IMR-90 (cell line): ENCODE results near the gene LRRC52. TPM values are rescaled to one million over a fixed set of nuclear protein-coding genes. Genes with fewer than 3 reads are reported as not detected.

Experiments used
- ATAC-seq: fragments of 200-7000 bp; cut with Tn5 transposase; 2 replicates; pipeline ENCODE4 v1.9.1; 2020; ENCODE audit warnings: low read depth, mild to moderate bottlenecking, moderate library complexity
- BruUV-seq: library from RNA; stranded (reverse); fragments of 400-500 nt; replicated peaks from 2 replicates; lab custom pipeline; 2021; lab: Mats Ljungman, UMichigan
- CTCF ChIA-PET: fragments of 300-600 bp; formaldehyde crosslinking; extraction: SDS; loops from one replicate; lab custom pipeline; 2021; ENCODE audit warnings: antibody characterized with exemption; lab: Yijun Ruan, JAX
- POLR2A ChIA-PET: fragments of 300-600 bp; sonication (Branson Sonifier 250); formaldehyde crosslinking; loops from one replicate; lab custom pipeline; 2022; ENCODE audit warnings: antibody characterized with exemption; ENCODE audit not compliant: unreplicated experiment; lab: Charles Lee
- DNase-seq: peaks from one replicate; pipeline ENCODE4 v3.0.0; 2013
- H2AFZ ChIP-seq: replicated peaks from 2 replicates; pipeline ENCODE3; 2013; ENCODE audit warnings: low read length, mild to moderate bottlenecking; ENCODE audit not compliant: poor library complexity
- H2AK5ac ChIP-seq: 2 replicates; pipeline ENCODE4 v1.6.1; 2013; ENCODE audit warnings: low read depth, low read length, inconsistent platforms
- H2AK9ac ChIP-seq: replicated peaks from 2 replicates; pipeline ENCODE3; 2013; ENCODE audit warnings: mild to moderate bottlenecking, low read depth, low read length, moderate library complexity; ENCODE audit not compliant: poor library complexity
- H2BK120ac ChIP-seq: 2 replicates; pipeline ENCODE4 v1.6.1; 2013; ENCODE audit warnings: low read depth, low read length, inconsistent platforms
- H2BK15ac ChIP-seq: 3 replicates; pipeline ENCODE4 v1.6.1; 2013; ENCODE audit warnings: low read depth, low read length, inconsistent platforms
- H2BK20ac ChIP-seq: 2 replicates; pipeline ENCODE4 v1.6.1; 2013; ENCODE audit warnings: low read depth, mild to moderate bottlenecking, inconsistent platforms, low read length, moderate library complexity
- H2BK5ac ChIP-seq: 2 replicates; pipeline ENCODE4 v1.6.1; 2013; ENCODE audit warnings: mild to moderate bottlenecking, low read depth, low read length, inconsistent platforms; ENCODE audit not compliant: poor library complexity, severe bottlenecking
- H3K14ac ChIP-seq: replicated peaks from 2 replicates; pipeline ENCODE4 v1.6.1; 2013; ENCODE audit warnings: low read depth, low read length, inconsistent platforms
- H3K18ac ChIP-seq: 2 replicates; pipeline ENCODE4 v1.6.1; 2013; ENCODE audit warnings: low read depth, low read length, control low read depth
- H3K23ac ChIP-seq: 2 replicates; pipeline ENCODE4 v1.6.1; 2013; ENCODE audit warnings: low read depth, low read length, inconsistent platforms
- H3K27ac ChIP-seq: 2 replicates; pipeline ENCODE4 v1.5.1; 2013; ENCODE audit warnings: mild to moderate bottlenecking, control low read depth, low read length; ENCODE audit not compliant: insufficient read depth
- H3K27me3 ChIP-seq: 2 replicates; pipeline ENCODE4 v1.6.1; 2013; ENCODE audit warnings: low read length; ENCODE audit not compliant: control insufficient read depth, insufficient read depth
- H3K36me3 ChIP-seq: 2 replicates; pipeline ENCODE4 v1.6.1; 2013; ENCODE audit warnings: low read length, mixed read lengths; ENCODE audit not compliant: control insufficient read depth, insufficient read depth
- H3K4ac ChIP-seq: 2 replicates; pipeline ENCODE4 v1.6.1; 2013; ENCODE audit warnings: low read depth, low read length, inconsistent platforms
- H3K4me1 ChIP-seq: 2 replicates; pipeline ENCODE4 v1.6.1; 2013; ENCODE audit warnings: low read length, mixed read lengths; ENCODE audit not compliant: control insufficient read depth, insufficient read depth
- H3K4me2 ChIP-seq: 2 replicates; pipeline ENCODE4 v1.6.1; 2013; ENCODE audit warnings: low read depth, mild to moderate bottlenecking, control low read depth, low read length, moderate library complexity
- H3K4me3 ChIP-seq: 2 replicates; pipeline ENCODE4 v1.5.1; 2013; ENCODE audit warnings: low read depth, mild to moderate bottlenecking, control low read depth, low read length, moderate library complexity; ENCODE audit not compliant: insufficient read depth
- H3K56ac ChIP-seq: 2 replicates; pipeline ENCODE4 v1.6.1; 2013; ENCODE audit warnings: low read length, inconsistent platforms; ENCODE audit not compliant: insufficient read depth; ENCODE audit errors: extremely low read depth
- H3K79me1 ChIP-seq, 2 experiments: 2 replicates each; pipeline ENCODE4 v1.6.1; 2013; ENCODE audit warnings: low read length in 2 of 2, inconsistent platforms in 1 of 2, low read depth in 1 of 2
- H3K9ac ChIP-seq: 2 replicates; pipeline ENCODE4 v1.6.1; 2013; ENCODE audit warnings: low read depth, low read length, control low read depth
- H3K9me1 ChIP-seq: 2 replicates; pipeline ENCODE4 v1.6.1; 2013; ENCODE audit warnings: low read length, inconsistent platforms; ENCODE audit not compliant: insufficient read depth
- H3K9me3 ChIP-seq: 2 replicates; pipeline ENCODE4 v1.6.1; 2013; ENCODE audit warnings: low read length; ENCODE audit not compliant: control insufficient read depth, insufficient read depth
- H4K20me1 ChIP-seq: 2 replicates; pipeline ENCODE4 v1.6.1; 2013; ENCODE audit warnings: low read length, inconsistent platforms; ENCODE audit not compliant: insufficient read depth
- H4K5ac ChIP-seq: 2 replicates; pipeline ENCODE4 v1.6.1; 2013; ENCODE audit warnings: mild to moderate bottlenecking, low read depth, low read length, control low read depth
- H4K8ac ChIP-seq, 2 experiments: 2 replicates each; pipeline ENCODE4 v1.6.1; 2013; ENCODE audit warnings: low read depth in 2 of 2, low read length in 2 of 2, control low read depth in 1 of 2, inconsistent platforms in 1 of 2
- H4K91ac ChIP-seq: 2 replicates; pipeline ENCODE4 v1.6.1; 2013; ENCODE audit warnings: low read depth, low read length, inconsistent platforms; ENCODE audit not compliant: insufficient read depth
- BHLHE40 ChIP-seq: fragments of 150-350 bp; IDR thresholded peaks from 2 replicates; pipeline ENCODE4 v1.6.1; 2016; ENCODE audit warnings: mild to moderate bottlenecking, low read depth, low read length
- CEBPB ChIP-seq: IDR thresholded peaks from 2 replicates; pipeline ENCODE4 v1.6.1; 2012; ENCODE audit warnings: low read depth, low read length, improper control_type of control experiment
- ELK1 ChIP-seq: fragments of 150-350 bp; IDR thresholded peaks from 2 replicates; pipeline ENCODE4 v1.6.1; 2016; ENCODE audit warnings: low read depth, mild to moderate bottlenecking, low read length, moderate library complexity, borderline replicate concordance
- FOS ChIP-seq: fragments of 150-350 bp; IDR thresholded peaks from 2 replicates; pipeline ENCODE4 v1.6.1; 2016; ENCODE audit warnings: low read depth, low read length
- MAFK ChIP-seq: IDR thresholded peaks from 2 replicates; pipeline ENCODE4 v1.6.1; 2012; ENCODE audit warnings: low read depth, low read length, improper control_type of control experiment
- MAZ ChIP-seq: IDR thresholded peaks from 2 replicates; pipeline ENCODE4 v1.6.1; 2012; ENCODE audit warnings: low read depth, mild to moderate bottlenecking, low read length, improper control_type of control experiment, moderate library complexity, borderline replicate concordance
- MXI1 ChIP-seq: IDR thresholded peaks from 2 replicates; pipeline ENCODE4 v1.6.1; 2012; ENCODE audit warnings: low read depth, mild to moderate bottlenecking, low read length, moderate library complexity, borderline replicate concordance
- NFE2L2 ChIP-seq: fragments of 150-350 bp; IDR thresholded peaks from 2 replicates; pipeline ENCODE4 v1.6.1; 2016; ENCODE audit warnings: low read depth, mild to moderate bottlenecking, low read length
- POLR2A ChIP-seq: IDR thresholded peaks from 2 replicates; pipeline ENCODE4 v1.6.1; 2012; ENCODE audit warnings: mild to moderate bottlenecking, low read depth, low read length
- RAD21 ChIP-seq: IDR thresholded peaks from 2 replicates; pipeline ENCODE4 v1.6.1; 2012; ENCODE audit warnings: low read length, improper control_type of control experiment
- RCOR1 ChIP-seq: IDR thresholded peaks from 2 replicates; pipeline ENCODE4 v1.6.1; 2012; ENCODE audit warnings: mild to moderate bottlenecking, low read length, improper control_type of control experiment; ENCODE audit not compliant: insufficient replicate concordance
- RFX5 ChIP-seq: IDR thresholded peaks from 2 replicates; pipeline ENCODE4 v1.8.0; 2012; ENCODE audit warnings: low read depth, mild to moderate bottlenecking, low read length, moderate library complexity
- USF2 ChIP-seq: fragments of 150-350 bp; IDR thresholded peaks from 2 replicates; pipeline ENCODE4 v1.6.1; 2017; ENCODE audit warnings: mild to moderate bottlenecking, antibody characterized with exemption, low read length, low read depth
- WGBS, 2 experiments: methylation state at CpG; one replicate each; pipeline versions ENCODE4 v1.1.5 to v1.1.7; 2013; ENCODE audit warnings: missing lambda C conversion rate in 2 of 2; ENCODE audit not compliant: insufficient read length in 1 of 2; ENCODE audit errors: extremely low coverage in 2 of 2; 5-methylcytosine and 5-hydroxymethylcytosine counted together
- dilution Hi-C: fragments of 300-500 bp; cut with HindIII; formaldehyde crosslinking; loops from one replicate; pipeline ENCODE4 v1.14.3; 2018; ENCODE audit warnings: low sequenced_read_pairs; ENCODE audit not compliant: unreplicated experiment
- in situ Hi-C: fragments of 300-500 bp; cut with MboI; formaldehyde crosslinking; loops from 3 replicates; pipeline ENCODE4 v1.14.3; 2019; ENCODE audit warnings: low sequenced_read_pairs, inconsistent platforms, mixed read lengths
- intact Hi-C: fragments of 100-400 bp; cut with micrococcal nuclease; formaldehyde crosslinking; loops from 2 replicates; pipeline ENCODE4 v1.10.0; 2022
- polyA plus RNA-seq, 3 experiments: library from polyadenylated mRNA; depleted of rRNA; stranded (reverse); fragments of >200 nt; gene quantifications; 2 replicates each; pipeline ENCODE4 v1.2.3, GENCODE V29; 2012; ENCODE audit warnings: low replicate concordance in 1 of 3
- total RNA-seq: library from RNA; depleted of rRNA; stranded (reverse); fragments of >200 nt; gene quantifications from 2 replicates; pipeline ENCODE4 v1.2.3, GENCODE V29; 2012

Gene LRRC52
- total and polyA plus RNA-seq, 2 of the 4 experiments (the other 2 are of a cell fraction), result not detected

GRCh38 chr1:165580931-165581871 is 37.4 kb downstream of the LRRC52 start:
- Histone ChIP-seq H3K27ac (no peak overlapping the region), H2BK15ac (no peak overlapping the region), H2AFZ (no peak overlapping the region), H3K4ac (no peak overlapping the region), H3K18ac (no peak overlapping the region), H3K36me3 (no peaks in the 10 kb centered on the region), H3K4me1 (no peaks in the 10 kb centered on the region), H3K9ac (no peak overlapping the region), H4K8ac (no peak overlapping the region), H3K9me1 (no peaks in the 10 kb centered on the region), H3K56ac (no peak overlapping the region), H3K27me3 (peaks cover 2% of the 10 kb centered on the region; the same call in 1 of the 2 replicates), H3K4me3 (no peak overlapping the region), H3K79me1 (no peaks in the 10 kb centered on the region), H2BK5ac (no peak overlapping the region), H2AK5ac (no peak overlapping the region), H4K5ac (no peak overlapping the region), H3K23ac (no peak overlapping the region), H3K14ac (no peak overlapping the region), H2AK9ac (no peak overlapping the region), H4K91ac (no peak overlapping the region), H2BK120ac (no peak overlapping the region), H3K9me3 (no peaks in the 10 kb centered on the region), H4K20me1 (no peaks in the 10 kb centered on the region), H3K4me2 (no peak overlapping the region), H2BK20ac (no peak overlapping the region)
- POLR2A ChIA-PET, result no interaction called here
- intact Hi-C loops (no loop called here), in situ Hi-C loops (loop anchor here (25.0 kb wide), 1 partner anchor 444 kb away; no protein-coding TSS in a partner anchor), dilution Hi-C loops (loop anchor here (25.0 kb wide), 1 partner anchor 194 kb away; no protein-coding TSS in a partner anchor)
- ATAC-seq, result peak; percentile 21
- CTCF ChIA-PET, result no interaction called here
- BruUV-seq, result no TSS peak
- TF ChIP-seq POLR2A (no peak), FOS (no peak), MXI1 (no peak), ELK1 (no peak), RFX5 (no peak), NFE2L2 (no peak), USF2 (no peak), MAFK (no peak), RCOR1 (no peak), MAZ (no peak), CEBPB (no peak), BHLHE40 (no peak), RAD21 (no peak)
- WGBS, 2 experiments, result 94% methylated on average over 17 of the region's 24 CpGs; no CpG with 5 or more reads in 1 of the 2 experiments
- DNase-seq, result peak; percentile 10
